GM12878 (cell line): ENCODE data around the gene FRK. TPM values are rescaled to one million over a fixed set of nuclear protein-coding genes. Genes with fewer than 3 reads are reported as not detected.

Experiments
- ATAC-seq: fragments of 200-7000 bp; cut with Tn5 transposase; 3 replicates; pipeline ENCODE4 v1.9.1; 2020; ENCODE audit warnings: mild to moderate bottlenecking, moderate library complexity
- BruUV-seq: library from RNA; stranded (reverse); fragments of 400-500 nt; replicated peaks from 2 replicates; lab custom pipeline; 2021; lab: Mats Ljungman, UMichigan
- CTCF ChIA-PET: fragments of 300-600 bp; sonication (Branson Sonifier 250); formaldehyde crosslinking; extraction: SDS; loops from one replicate; lab custom pipeline; 2021; ENCODE audit warnings: inconsistent platforms; lab: Yijun Ruan, JAX
- POLR2A ChIA-PET: fragments of 350-600 bp; formaldehyde crosslinking; extraction: SDS; loops from one replicate; lab custom pipeline; 2021; ENCODE audit warnings: inconsistent platforms; lab: Charles Lee
- RAD21 ChIA-PET: fragments of 300-600 bp; sonication (Branson Sonifier 250); formaldehyde crosslinking; loops from one replicate; lab custom pipeline; 2023; ENCODE audit warnings: antibody characterized with exemption; ENCODE audit not compliant: unreplicated experiment; lab: Charles Lee
- SMC1A ChIA-PET: fragments of 300-600 bp; sonication (Branson Sonifier 250); formaldehyde crosslinking; loops from one replicate; lab custom pipeline; 2023; ENCODE audit not compliant: unreplicated experiment, uncharacterized antibody; lab: Charles Lee
- DNase-seq: peaks from one replicate; pipeline ENCODE4 v3.0.0-alpha.2; 2011; ENCODE audit warnings: low read depth, low spot score
- FAIRE-seq: peaks from 3 replicates; lab custom pipeline; 2011; peaks lifted over from hg19 to GRCh38; lab: Jason Lieb, UNC
- H2AFZ ChIP-seq: 2 replicates; pipeline ENCODE4 v1.6.0; 2011; ENCODE audit warnings: low read depth, low read length, control low read depth; ENCODE audit not compliant: control insufficient read depth
- H3K27ac ChIP-seq: 2 replicates; pipeline ENCODE4 v1.5.1; 2011; ENCODE audit warnings: control low read depth; ENCODE audit not compliant: control insufficient read depth, insufficient read depth
- H3K27me3 ChIP-seq, 2 experiments: replicated peaks in 1 of 2; 2 replicates each; pipeline versions ENCODE4 v1.6.0 to v1.6.1; 2011; ENCODE audit warnings: low read length in 1 of 2; ENCODE audit not compliant: control insufficient read depth in 2 of 2, insufficient read depth in 2 of 2
- H3K36me3 ChIP-seq, 2 experiments: 2 replicates each; pipeline ENCODE4 v1.5.1; 2011; ENCODE audit warnings: low read length in 1 of 2; ENCODE audit not compliant: control insufficient read depth in 2 of 2, insufficient read depth in 2 of 2
- H3K4me1 ChIP-seq: 2 replicates; pipeline ENCODE4 v1.6.1; 2011; ENCODE audit warnings: mild to moderate bottlenecking, low read length, moderate library complexity, mixed read lengths; ENCODE audit not compliant: control insufficient read depth, insufficient read depth
- H3K4me2 ChIP-seq: 2 replicates; pipeline ENCODE4 v1.6.0; 2011; ENCODE audit warnings: control low read depth; ENCODE audit not compliant: control insufficient read depth, insufficient read depth
- H3K4me3 ChIP-seq: fragments of 200-600 bp; sonication (generic); 2 replicates; pipeline ENCODE4 v1.5.1; 2016
- H3K79me2 ChIP-seq: 2 replicates; pipeline ENCODE4 v1.6.0; 2011; ENCODE audit warnings: low read length; ENCODE audit not compliant: control insufficient read depth, insufficient read depth
- H3K9ac ChIP-seq: 2 replicates; pipeline ENCODE4 v1.8.0; 2011; ENCODE audit warnings: low read length, control low read depth, mixed read lengths; ENCODE audit not compliant: control insufficient read depth, insufficient read depth
- H3K9me3 ChIP-seq: replicated peaks from 3 replicates; pipeline ENCODE4 v1.5.1; 2011; ENCODE audit warnings: mild to moderate bottlenecking, low read length; ENCODE audit not compliant: control insufficient read depth, insufficient read depth
- H4K20me1 ChIP-seq: 2 replicates; pipeline ENCODE4 v1.6.0; 2011; ENCODE audit not compliant: control insufficient read depth, insufficient read depth
- KLF5 ChIP-seq: fragments of 450-650 bp; IDR thresholded peaks from 2 replicates; pipeline ENCODE4 v1.6.1; 2014; ENCODE audit warnings: mild to moderate bottlenecking; ENCODE audit not compliant: partially characterized antibody
- TAF1 ChIP-seq: IDR thresholded peaks from 2 replicates; pipeline ENCODE4 v1.6.1; 2011; ENCODE audit warnings: mild to moderate bottlenecking, low read depth, low read length, borderline replicate concordance
- YBX1 ChIP-seq: fragments of 450-650 bp; IDR thresholded peaks from 2 replicates; pipeline ENCODE4 v1.6.1; 2016; ENCODE audit warnings: antibody characterized with exemption
- WGBS: methylation state at CpG from one replicate; pipeline ENCODE4 v1.1.6; 2016; ENCODE audit warnings: low lambda C conversion rate; ENCODE audit not compliant: insufficient replicate concordance, insufficient coverage; ENCODE audit errors: missing lambda C conversion rate; 5-methylcytosine and 5-hydroxymethylcytosine counted together
- in situ Hi-C: fragments of 300-500 bp; cut with MboI; formaldehyde crosslinking; loops from 9 replicates; pipeline ENCODE4 v1.14.3; 2018; ENCODE audit warnings: mixed read lengths
- intact Hi-C: fragments of 100-400 bp; cut with micrococcal nuclease; formaldehyde crosslinking; loops from one replicate; pipeline ENCODE4 v1.14.2; 2022; ENCODE audit not compliant: unreplicated experiment
- polyA plus RNA-seq, 11 experiments: library from polyadenylated mRNA; depleted of rRNA in 4 of 11; unstranded in 6 of 11; stranded (reverse) in 5 of 11; fragments of >200 nt; fragmentation: Nextera tagmentation in 4 of 11; fragmentation: Illumina TruSeq in 1 of 11; extraction: Ambion mirVana in 4 of 11; extraction: Trizol in 1 of 11; gene quantifications; 1 replicate in 1 of 11; 2 replicates in 10 of 11; pipeline versions ENCODE4 v1.2.1 to v1.2.3, GENCODE V29; 2011 to 2016; ENCODE audit warnings: inconsistent platforms in 2 of 11, missing spikeins in 2 of 11, low read depth in 1 of 11
- total RNA-seq, 4 experiments: library from RNA; depleted of rRNA in 3 of 4; stranded (reverse); fragments of >200 nt in 3 of 4; fragmentation: Illumina TruSeq in 1 of 4; extraction: Trizol in 1 of 4; gene quantifications; 2 replicates each; pipeline versions ENCODE4 v1.2.1 to v1.2.3, GENCODE V29; 2013 to 2021
- TF ChIP-seq, protein P1 (sequence below): fragments of 450-650 bp; IDR thresholded peaks from 2 replicates; pipeline ENCODE4 v1.6.1; 2017; ENCODE audit warnings: low read depth, mild to moderate bottlenecking, moderate library complexity
- TF ChIP-seq, protein P2 (sequence below), 3 experiments: IDR thresholded peaks in 2 of 3; conservative IDR thresholded peaks in 1 of 3; 2 replicates each; pipeline ENCODE4 v1.5.1; 2011; ENCODE audit warnings: low read depth in 3 of 3, low read length in 3 of 3, mild to moderate bottlenecking in 3 of 3, control low read depth in 2 of 3, moderate library complexity in 2 of 3, inconsistent platforms in 1 of 3, mixed read lengths in 1 of 3; ENCODE audit not compliant: control insufficient read depth in 2 of 3, insufficient read depth in 1 of 3; ENCODE audit errors: extremely low read depth in 1 of 3

FRK gene
- total and polyA plus RNA-seq, 10 of the 15 experiments (the other 5 are each of a cell fraction or from before 2014, with no cell fraction given): 0.29 to 2.4 (median 1.2) TPM

GRCh38 chr6:116002756-116003155 lies 57.9 kb downstream of the FRK start:
- Histone ChIP-seq H3K79me2 (no peaks in the 10 kb centered on the region), H3K9ac (no peak overlapping the region), H4K20me1 (no peaks in the 10 kb centered on the region), H3K27ac (no peak overlapping the region), H3K4me3 (no peak overlapping the region), H3K4me2 (no peak overlapping the region), H3K4me1 (peaks cover 12% of the 10 kb centered on the region), H3K36me3 (no peaks in the 10 kb centered on the region), H2AFZ (no peak overlapping the region), H3K9me3 (no peaks in the 10 kb centered on the region; the same call in 2 of the 3 replicates), H3K27me3 (no peaks in the 10 kb centered on the region)
- intact Hi-C loops: no loop called here
- 98% methylated on average over 5 of the region's 5 CpGs for WGBS
- CTCF ChIA-PET: interaction anchor here (1.5 to 1.7 kb wide), 2 partner anchors 107 to 109 kb away, joined by 3 to 8 read pairs; no protein-coding TSS in a partner anchor
- BruUV-seq: no TSS peak
- DNase-seq: no peak
- TF ChIP-seq TAF1: no peak
- TF ChIP-seq, protein P1, sequence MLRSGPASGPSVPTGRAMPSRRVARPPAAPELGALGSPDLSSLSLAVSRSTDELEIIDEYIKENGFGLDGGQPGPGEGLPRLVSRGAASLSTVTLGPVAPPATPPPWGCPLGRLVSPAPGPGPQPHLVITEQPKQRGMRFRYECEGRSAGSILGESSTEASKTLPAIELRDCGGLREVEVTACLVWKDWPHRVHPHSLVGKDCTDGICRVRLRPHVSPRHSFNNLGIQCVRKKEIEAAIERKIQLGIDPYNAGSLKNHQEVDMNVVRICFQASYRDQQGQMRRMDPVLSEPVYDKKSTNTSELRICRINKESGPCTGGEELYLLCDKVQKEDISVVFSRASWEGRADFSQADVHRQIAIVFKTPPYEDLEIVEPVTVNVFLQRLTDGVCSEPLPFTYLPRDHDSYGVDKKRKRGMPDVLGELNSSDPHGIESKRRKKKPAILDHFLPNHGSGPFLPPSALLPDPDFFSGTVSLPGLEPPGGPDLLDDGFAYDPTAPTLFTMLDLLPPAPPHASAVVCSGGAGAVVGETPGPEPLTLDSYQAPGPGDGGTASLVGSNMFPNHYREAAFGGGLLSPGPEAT: no peak
- TF ChIP-seq, protein P2, sequence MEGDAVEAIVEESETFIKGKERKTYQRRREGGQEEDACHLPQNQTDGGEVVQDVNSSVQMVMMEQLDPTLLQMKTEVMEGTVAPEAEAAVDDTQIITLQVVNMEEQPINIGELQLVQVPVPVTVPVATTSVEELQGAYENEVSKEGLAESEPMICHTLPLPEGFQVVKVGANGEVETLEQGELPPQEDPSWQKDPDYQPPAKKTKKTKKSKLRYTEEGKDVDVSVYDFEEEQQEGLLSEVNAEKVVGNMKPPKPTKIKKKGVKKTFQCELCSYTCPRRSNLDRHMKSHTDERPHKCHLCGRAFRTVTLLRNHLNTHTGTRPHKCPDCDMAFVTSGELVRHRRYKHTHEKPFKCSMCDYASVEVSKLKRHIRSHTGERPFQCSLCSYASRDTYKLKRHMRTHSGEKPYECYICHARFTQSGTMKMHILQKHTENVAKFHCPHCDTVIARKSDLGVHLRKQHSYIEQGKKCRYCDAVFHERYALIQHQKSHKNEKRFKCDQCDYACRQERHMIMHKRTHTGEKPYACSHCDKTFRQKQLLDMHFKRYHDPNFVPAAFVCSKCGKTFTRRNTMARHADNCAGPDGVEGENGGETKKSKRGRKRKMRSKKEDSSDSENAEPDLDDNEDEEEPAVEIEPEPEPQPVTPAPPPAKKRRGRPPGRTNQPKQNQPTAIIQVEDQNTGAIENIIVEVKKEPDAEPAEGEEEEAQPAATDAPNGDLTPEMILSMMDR (IDR thresholded peaks at IDR 0.05 in 2 of 3, conservative IDR thresholded peaks at IDR 0.05 in 1 of 3; ENCODE audit: control insufficient read depth in 2 of 3, extremely low read depth in 1 of 3, insufficient read depth in 1 of 3, low read depth in 3 of 3, low read length in 3 of 3): no peak
- no peak for TF ChIP-seq KLF5
- TF ChIP-seq YBX1: no peak
- FAIRE-seq: no peak
- SMC1A ChIA-PET: interaction anchor here (1.2 to 2.5 kb wide), 5 partner anchors 9 to 109 kb away, joined by 3 to 9 read pairs (median 5); no protein-coding TSS in a partner anchor
- no peak for ATAC-seq
- POLR2A ChIA-PET: interaction anchor here (1.4 to 1.5 kb wide), 2 partner anchors 99 to 285 kb away, joined by 3 read pairs; no protein-coding TSS in a partner anchor
- RAD21 ChIA-PET: interaction anchor here (1.5 to 2.4 kb wide), 3 partner anchors 15 to 111 kb away, joined by 3 to 9 read pairs (median 5); no protein-coding TSS in a partner anchor
- in situ Hi-C loops: no loop called here
